Upper lobe of left lung (tissue), 6 donors: Measurements from ENCODE around the gene ACACA. TPM values are rescaled to one million over a fixed set of nuclear protein-coding genes. Genes with fewer than 3 reads are reported as not detected.
A peak's percentile ranks its signal among the peaks of the same experiment; 100 is the strongest.

Experiments used
- ATAC-seq, 2 donors: fragments of 200-7000 bp; cut with Tn5 transposase; one replicate each; pipeline ENCODE4 v1.9.1; 2022; ENCODE audit warnings: mild to moderate bottlenecking in 2 of 2, moderate library complexity in 2 of 2; ENCODE audit not compliant: low FRiP score in 2 of 2
- DNase-seq, 2 donors: peaks; one replicate each; pipeline ENCODE4 v3.0.0-alpha.2; 2019 to 2020
- H3K27ac ChIP-seq, 4 donors: fragments of 200-600 bp; sonication (generic); one replicate each; pipeline ENCODE4 v1.5.1; 2016 to 2019
- H3K27me3 ChIP-seq, 4 donors: fragments of 200-600 bp; sonication (generic); one replicate each; pipeline ENCODE4 v1.5.1; 2017 to 2019
- H3K36me3 ChIP-seq, 4 donors: fragments of 200-600 bp; sonication (generic); one replicate each; pipeline ENCODE4 v1.5.1; 2016 to 2019
- H3K4me1 ChIP-seq, 4 donors: fragments of 200-600 bp; sonication (generic); one replicate each; pipeline ENCODE4 v1.5.1; 2018 to 2019
- H3K4me3 ChIP-seq, 4 donors: fragments of 200-600 bp; sonication (generic); one replicate each; pipeline ENCODE4 v1.5.1; 2017 to 2019; ENCODE audit warnings: mild to moderate bottlenecking in 2 of 4, moderate library complexity in 1 of 4
- H3K9me3 ChIP-seq, 4 donors: fragments of 200-600 bp; sonication (generic); one replicate each; pipeline ENCODE4 v1.5.1; 2018 to 2019
- EP300 ChIP-seq, 4 donors: sonication (generic); formaldehyde crosslinking; IDR thresholded peaks; one replicate each; pipeline ENCODE4 v1.5.1; 2017; ENCODE audit warnings: antibody characterized with exemption in 4 of 4, control low read depth in 2 of 4
- POLR2A ChIP-seq, 4 donors: fragments of 450-650 bp; IDR thresholded peaks; one replicate each; pipeline ENCODE4 v1.5.1; 2016 to 2017; ENCODE audit warnings: antibody characterized with exemption in 4 of 4, mild to moderate bottlenecking in 2 of 4
- POLR2AphosphoS5 ChIP-seq, 2 donors: sonication (generic); formaldehyde crosslinking; IDR thresholded peaks; one replicate each; pipeline ENCODE4 v1.5.1; 2017; ENCODE audit warnings: antibody characterized with exemption in 2 of 2
- WGBS, 2 donors: methylation state at CpG; one replicate each; pipeline ENCODE4 v1.1.5; 2017 to 2018; 5-methylcytosine and 5-hydroxymethylcytosine counted together
- total RNA-seq, 6 donors: library from RNA; depleted of rRNA in 4 of 6; stranded (reverse); fragments of >200 nt in 4 of 6; gene quantifications; one replicate each; pipeline versions ENCODE4 v1.1.0 to v1.2.1, GENCODE V29; 2016 to 2021
- TF ChIP-seq, protein P1 (sequence below), 6 experiments: fragments of 450-650 bp in 4 of 6; fragments of 200-600 bp in 2 of 6; sonication (generic) in 2 of 6; IDR thresholded peaks; one replicate each; pipeline ENCODE4 v1.5.1; 2016 to 2019; ENCODE audit warnings: antibody characterized with exemption in 6 of 6
- donor health status: DM: no; HTN: no; CAD: no; lungs with moderate emphysema.
- donor health status: DM: no; HTN: yes; CAD: no; lungs with severe emphysema.

ACACA gene
- total RNA-seq, 6 donors from 2014 or later, result 55.7 to 129 (median 91.9) TPM

DNA sequence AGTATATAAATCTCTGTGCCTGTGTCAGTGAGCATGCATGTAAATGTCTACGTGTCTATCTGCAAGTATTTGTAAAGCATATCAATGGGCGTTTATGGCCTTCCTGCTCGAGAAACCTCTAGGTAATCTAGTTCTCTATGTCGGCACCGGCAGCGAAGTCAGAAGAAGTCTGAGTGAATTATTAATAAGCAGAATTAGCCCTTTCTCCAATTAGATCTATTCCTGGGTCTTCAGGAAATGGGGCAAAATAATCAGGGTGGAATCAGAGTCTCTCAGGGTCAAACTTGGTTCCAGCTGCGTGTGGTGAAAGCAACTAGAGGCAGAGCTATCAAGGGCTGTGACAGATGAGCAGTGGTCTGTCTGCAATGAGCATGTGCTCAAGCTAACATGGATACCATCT lies 30.9 kb downstream of the ACACA start, which contains the start of gene C17orf78:
Gene C17orf78 (plus strand): TSS at position 280 of the 400 bp plus-strand sequence. CDS start 108 bp downstream, at position 388.
- Histone ChIP-seq H3K27me3 (no peaks in the 10 kb centered on the region), H3K27ac (no peak within 1 kb of the TSS), H3K4me1 (peaks cover 0 to 4% (median 0%) of the 10 kb centered on the region in 4 donors), H3K4me3 (no peak within 1 kb of the TSS), H3K9me3 (no peaks in the 10 kb centered on the region), H3K36me3 (no peaks in the 10 kb centered on the region)
- no peak for TF ChIP-seq POLR2A (IDR thresholded peaks at IDR 0.05)
- TF ChIP-seq, protein P1, sequence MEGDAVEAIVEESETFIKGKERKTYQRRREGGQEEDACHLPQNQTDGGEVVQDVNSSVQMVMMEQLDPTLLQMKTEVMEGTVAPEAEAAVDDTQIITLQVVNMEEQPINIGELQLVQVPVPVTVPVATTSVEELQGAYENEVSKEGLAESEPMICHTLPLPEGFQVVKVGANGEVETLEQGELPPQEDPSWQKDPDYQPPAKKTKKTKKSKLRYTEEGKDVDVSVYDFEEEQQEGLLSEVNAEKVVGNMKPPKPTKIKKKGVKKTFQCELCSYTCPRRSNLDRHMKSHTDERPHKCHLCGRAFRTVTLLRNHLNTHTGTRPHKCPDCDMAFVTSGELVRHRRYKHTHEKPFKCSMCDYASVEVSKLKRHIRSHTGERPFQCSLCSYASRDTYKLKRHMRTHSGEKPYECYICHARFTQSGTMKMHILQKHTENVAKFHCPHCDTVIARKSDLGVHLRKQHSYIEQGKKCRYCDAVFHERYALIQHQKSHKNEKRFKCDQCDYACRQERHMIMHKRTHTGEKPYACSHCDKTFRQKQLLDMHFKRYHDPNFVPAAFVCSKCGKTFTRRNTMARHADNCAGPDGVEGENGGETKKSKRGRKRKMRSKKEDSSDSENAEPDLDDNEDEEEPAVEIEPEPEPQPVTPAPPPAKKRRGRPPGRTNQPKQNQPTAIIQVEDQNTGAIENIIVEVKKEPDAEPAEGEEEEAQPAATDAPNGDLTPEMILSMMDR (IDR thresholded peaks at IDR 0.05), result no peak
- no peak for TF ChIP-seq POLR2AphosphoS5 (IDR thresholded peaks at IDR 0.05)
- TF ChIP-seq EP300 (IDR thresholded peaks at IDR 0.05), result no peak
- WGBS, 2 donors, result 86 to 94% methylated on average over 7 of the region's 7 CpGs
- DNase-seq, result no peak
- ATAC-seq, result no peak

DNA sequence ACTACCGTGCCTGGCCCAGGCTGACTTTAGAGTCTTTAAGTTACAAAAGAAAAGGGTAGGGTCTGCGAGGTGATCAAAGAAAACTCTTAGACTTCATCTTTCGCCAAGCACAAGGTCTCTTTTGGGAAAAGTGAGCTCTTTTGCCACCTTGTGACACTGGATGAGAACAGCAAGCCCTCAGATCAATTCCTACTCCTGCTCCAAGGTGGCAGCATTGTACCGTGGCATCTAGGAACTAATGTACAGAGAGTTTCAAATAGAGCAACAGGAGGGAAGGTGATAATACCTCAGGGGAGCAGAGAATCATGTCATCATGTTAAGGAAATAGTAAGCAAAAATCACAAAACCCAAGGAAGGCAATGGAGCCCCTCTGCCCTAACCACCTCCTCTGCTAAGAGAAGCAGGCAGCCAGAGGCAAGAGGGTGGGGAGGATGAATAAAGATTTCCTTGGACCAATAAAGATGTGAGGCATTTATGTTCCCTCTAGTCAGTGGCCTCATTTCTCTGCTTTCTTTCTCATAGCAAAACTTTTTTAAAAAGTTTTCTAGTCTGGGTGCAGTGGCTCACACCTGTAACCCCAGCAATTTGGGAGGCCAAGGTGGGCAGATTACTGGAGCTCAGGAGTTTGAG lies 33.0 kb downstream of the ACACA start:
- 4 to 5% methylated on average over 4 of the region's 4 CpGs for WGBS, 2 donors
- TF ChIP-seq EP300 (IDR thresholded peaks at IDR 0.05) (no peak), POLR2A (IDR thresholded peaks at IDR 0.05) (no peak), POLR2AphosphoS5 (IDR thresholded peaks at IDR 0.05) (no peak)
- TF ChIP-seq, protein P1 (IDR thresholded peaks at IDR 0.05), result peak; percentile 85 to 97 (median 94)
- DNase-seq, result peak in 1 of 2 donors; percentile 62
- H3K4me3 ChIP-seq, result no peak overlapping the region
- H3K4me1 ChIP-seq, result peaks cover 0 to 4% (median 0%) of the 10 kb centered on the region in 4 donors
- peak; percentile 89 to 93 for ATAC-seq
- H3K27me3 ChIP-seq, result no peaks in the 10 kb centered on the region
- H3K36me3 ChIP-seq, result no peaks in the 10 kb centered on the region
- H3K9me3 ChIP-seq, result no peaks in the 10 kb centered on the region
- H3K27ac ChIP-seq, result no peak overlapping the region

DNA sequence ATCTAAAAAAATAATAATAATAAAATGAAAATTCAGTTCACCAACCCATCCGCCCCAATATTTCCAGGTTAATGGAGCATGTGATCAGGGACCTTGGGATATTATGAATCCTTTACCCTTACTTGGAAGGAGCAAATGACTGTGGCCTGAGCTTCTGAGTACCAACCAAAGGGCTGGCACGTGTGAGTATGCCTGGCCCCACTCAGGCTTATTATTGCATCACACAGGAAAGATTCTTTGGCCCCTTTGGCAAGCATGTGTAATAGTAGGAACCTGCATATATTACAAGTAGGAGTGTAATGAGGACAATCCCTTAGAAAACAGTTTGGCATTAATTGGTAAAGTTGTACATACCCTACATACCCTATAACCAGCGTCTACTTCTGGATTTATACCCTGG lies 38.1 kb downstream of the ACACA start:
- WGBS, 2 donors, result 66 to 71% methylated on average over 3 of the region's 3 CpGs
- TF ChIP-seq EP300 (IDR thresholded peaks at IDR 0.05) (no peak), POLR2A (IDR thresholded peaks at IDR 0.05) (no peak), POLR2AphosphoS5 (IDR thresholded peaks at IDR 0.05) (no peak)
- TF ChIP-seq, protein P1 (IDR thresholded peaks at IDR 0.05), result no peak
- Histone ChIP-seq H3K4me3 (no peak overlapping the region), H3K4me1 (peaks cover 0 to 4% (median 0%) of the 10 kb centered on the region in 4 donors), H3K9me3 (no peaks in the 10 kb centered on the region), H3K27me3 (no peaks in the 10 kb centered on the region), H3K36me3 (no peaks in the 10 kb centered on the region), H3K27ac (no peak overlapping the region)
- peak in 1 of 2 donors; percentile 61 for DNase-seq
- ATAC-seq, result peak in 1 of 2 donors; percentile 52

DNA sequence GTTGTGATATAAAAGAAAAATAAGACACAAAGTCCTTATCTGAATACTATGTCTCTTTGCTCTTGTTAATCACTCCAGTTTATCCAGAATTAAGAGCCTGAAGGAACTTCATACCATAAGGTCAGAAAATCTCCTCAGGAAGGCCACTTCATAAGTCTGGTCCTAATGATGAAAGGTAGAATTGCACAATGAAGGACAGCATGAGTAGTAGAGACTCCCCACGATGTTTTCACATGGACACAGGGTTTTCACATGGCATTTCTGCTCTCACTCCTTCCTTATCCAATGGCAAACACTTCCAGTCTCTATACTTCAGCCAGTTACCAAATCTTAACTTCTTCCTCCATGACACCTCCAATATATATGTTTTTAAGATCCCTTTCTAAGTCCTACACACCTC lies 41.0 kb downstream of the ACACA start:
- Histone ChIP-seq H3K4me1 (peaks cover 0 to 6% (median 4%) of the 10 kb centered on the region in 4 donors), H3K36me3 (no peaks in the 10 kb centered on the region), H3K9me3 (no peaks in the 10 kb centered on the region), H3K27me3 (no peaks in the 10 kb centered on the region), H3K4me3 (no peak overlapping the region), H3K27ac (no peak overlapping the region)
- TF ChIP-seq, protein P1 (IDR thresholded peaks at IDR 0.05), result no peak
- TF ChIP-seq POLR2A (IDR thresholded peaks at IDR 0.05) (no peak), EP300 (IDR thresholded peaks at IDR 0.05) (no peak), POLR2AphosphoS5 (IDR thresholded peaks at IDR 0.05) (no peak)
- WGBS, 2 donors, result 35 to 61% methylated on average over 1 of the region's 1 CpG
- DNase-seq (no peak), ATAC-seq (no peak)

DNA sequence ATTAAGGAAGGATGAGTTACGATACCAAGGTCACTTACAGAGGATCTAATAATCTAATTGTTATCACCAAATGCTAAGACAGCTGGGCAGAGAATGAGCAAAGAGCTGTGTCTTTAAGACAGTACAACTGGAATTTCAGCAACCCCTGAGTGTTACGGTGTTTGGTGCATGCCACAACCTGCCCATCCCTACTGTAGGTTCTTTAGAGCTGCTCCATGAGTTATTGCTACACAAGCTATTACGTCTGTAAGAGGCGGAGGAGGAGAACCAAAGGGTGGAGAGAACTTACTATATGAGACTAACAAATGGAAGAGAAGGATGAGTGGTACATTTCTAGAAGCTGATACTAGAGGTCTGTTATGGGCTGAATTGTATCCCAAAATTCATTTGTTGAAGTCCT lies 45.1 kb downstream of the ACACA start:
- WGBS, 2 donors, result 74 to 84% methylated on average over 4 of the region's 4 CpGs
- Histone ChIP-seq H3K27ac (peak overlapping the region in 1 of 4 donors; percentile 2), H3K4me3 (no peak overlapping the region), H3K9me3 (no peaks in the 10 kb centered on the region), H3K27me3 (no peaks in the 10 kb centered on the region), H3K36me3 (no peaks in the 10 kb centered on the region), H3K4me1 (peaks cover 7 to 35% (median 20%) of the 10 kb centered on the region in 4 donors)
- ATAC-seq (no peak), DNase-seq (peak in 1 of 2 donors; percentile 29)
- TF ChIP-seq POLR2A (IDR thresholded peaks at IDR 0.05) (no peak), POLR2AphosphoS5 (IDR thresholded peaks at IDR 0.05) (no peak), EP300 (IDR thresholded peaks at IDR 0.05) (no peak)
- TF ChIP-seq, protein P1 (IDR thresholded peaks at IDR 0.05), result no peak
